ENCODE results near the gene AGAP1.

Gene AGAP1

DNA sequence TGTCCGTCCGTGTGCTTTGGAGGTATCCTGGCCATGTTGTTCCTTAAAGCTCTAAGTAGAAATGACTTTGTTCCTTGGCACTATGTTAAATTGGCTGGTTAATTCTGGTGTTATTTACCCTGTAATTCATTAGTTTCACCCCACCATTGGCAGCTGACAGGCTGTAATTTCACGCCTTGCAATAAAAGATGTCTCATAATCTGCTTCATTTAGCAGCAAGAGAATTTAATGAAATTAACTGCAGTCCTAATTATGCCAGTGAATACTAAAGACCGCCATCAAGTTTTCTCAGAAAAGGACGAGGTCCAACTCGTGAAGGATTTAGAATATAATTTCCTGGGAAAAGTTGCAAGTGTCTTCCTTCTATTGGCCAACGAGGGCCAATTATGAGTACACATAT, 355.1 kb downstream of the AGAP1 start:
- DNase-seq (ENCODE audit: low spot score): no peak

- DNase-seq (ENCODE audit: low spot score): no peak
These were observed 355.6 kb downstream of the AGAP1 start for GRCh38 chr2:235849489-235849888.

GRCh38 chr2:235850289-235850688, 356.4 kb downstream of the AGAP1 start:
- DNase-seq (ENCODE audit: low spot score): no peak

DNA sequence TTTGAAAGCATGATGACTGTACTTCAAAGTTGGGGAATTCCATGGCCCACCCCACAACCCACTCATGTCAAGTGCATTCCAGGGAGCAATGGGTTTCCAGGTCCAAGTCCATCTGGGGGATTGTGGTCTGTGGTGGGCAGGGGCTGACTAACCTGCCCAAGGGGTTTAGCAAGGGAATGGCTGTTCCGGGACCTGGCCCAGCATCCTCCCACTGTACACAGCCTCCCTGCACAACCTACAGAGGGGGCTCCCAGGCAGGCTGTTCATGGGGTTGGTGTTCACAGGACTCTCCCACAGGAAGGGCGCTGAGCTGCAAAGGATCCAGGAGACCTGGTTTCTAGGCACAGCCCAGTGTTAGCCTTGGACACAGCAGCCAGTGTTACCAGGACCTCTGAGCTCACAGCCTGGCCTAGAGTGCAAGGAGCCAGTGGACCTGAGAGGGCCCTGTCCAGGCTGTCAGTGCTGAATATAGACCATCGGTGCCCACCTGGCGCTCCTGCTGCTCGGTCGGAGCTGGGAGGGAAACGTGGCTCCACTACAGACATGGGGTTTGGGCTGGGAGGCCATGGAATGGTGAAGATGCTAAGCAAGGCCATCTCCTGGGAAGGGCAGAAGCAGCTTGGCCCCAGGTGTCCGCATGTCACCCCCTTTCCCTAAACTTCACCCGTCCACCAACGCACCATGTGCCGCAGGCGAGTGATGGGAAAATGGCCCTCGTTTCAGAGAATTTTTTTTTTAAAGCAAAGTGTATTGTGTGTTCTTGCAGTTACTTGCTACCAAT, 357.1 kb downstream of the AGAP1 start:
- DNase-seq (ENCODE audit: low spot score): no peak

DNA sequence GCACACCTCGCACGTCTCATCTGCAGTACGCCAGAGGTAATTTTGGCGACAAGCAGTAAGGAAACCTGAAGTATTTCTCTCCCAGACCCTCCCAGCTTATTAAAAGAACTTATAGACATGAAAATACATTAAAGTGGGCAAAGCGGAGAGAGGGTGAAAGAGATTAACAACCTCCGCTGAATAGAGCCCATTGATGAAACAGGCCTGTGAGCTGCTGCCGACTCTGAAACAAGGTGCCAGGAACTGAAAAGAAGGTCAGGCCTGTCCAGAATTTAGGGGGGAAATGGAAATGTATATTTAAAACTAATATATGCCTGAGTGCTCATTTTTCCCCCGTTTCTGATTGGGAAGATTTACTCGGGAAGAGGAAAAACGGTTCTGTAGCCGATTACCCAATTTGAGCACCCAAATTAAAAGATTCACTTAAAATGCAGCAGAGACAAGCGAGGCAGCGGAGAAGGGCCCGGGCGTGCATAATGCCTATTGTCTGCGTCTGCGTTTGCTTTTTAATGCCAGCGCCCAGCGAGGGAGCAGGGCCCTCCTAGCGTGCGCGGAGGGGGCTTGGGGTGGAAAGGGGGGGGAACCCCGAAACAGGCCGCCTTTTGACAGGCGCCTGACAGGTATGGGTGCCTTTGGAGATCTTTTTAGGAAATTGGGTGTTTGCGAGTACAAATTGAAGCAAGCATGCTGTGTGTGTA, 358.1 kb downstream of the AGAP1 start:
- DNase-seq (ENCODE audit: low spot score): no peak

GRCh38 chr2:235852526-235852920, 358.7 kb downstream of the AGAP1 start:
- no peak for DNase-seq (ENCODE audit: low spot score)

DNA sequence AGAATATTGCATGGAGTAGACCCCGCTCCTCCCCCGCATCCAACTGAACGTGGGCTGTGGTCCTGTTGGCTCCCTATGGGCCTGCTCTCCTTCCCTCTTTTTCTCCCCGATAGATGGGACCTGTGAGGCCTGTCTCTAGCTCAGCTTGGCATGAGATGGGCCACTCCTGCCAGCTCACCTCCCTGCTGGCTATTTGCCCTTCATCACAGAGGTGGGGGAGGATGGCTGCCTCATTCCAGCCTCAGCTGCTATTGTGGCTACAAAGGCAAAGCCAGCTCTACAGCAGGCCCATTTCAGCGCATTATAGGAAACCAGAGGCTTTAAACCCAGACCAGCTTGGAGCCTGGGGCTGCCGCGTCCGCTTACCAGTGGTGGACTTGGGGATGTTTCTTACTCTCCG, 360.4 kb downstream of the AGAP1 start:
- DNase-seq (ENCODE audit: low spot score): peak; percentile 19

GRCh38 chr2:235855011-235855410, 361.2 kb downstream of the AGAP1 start:
- DNase-seq (ENCODE audit: low spot score): peak; percentile 50

DNA sequence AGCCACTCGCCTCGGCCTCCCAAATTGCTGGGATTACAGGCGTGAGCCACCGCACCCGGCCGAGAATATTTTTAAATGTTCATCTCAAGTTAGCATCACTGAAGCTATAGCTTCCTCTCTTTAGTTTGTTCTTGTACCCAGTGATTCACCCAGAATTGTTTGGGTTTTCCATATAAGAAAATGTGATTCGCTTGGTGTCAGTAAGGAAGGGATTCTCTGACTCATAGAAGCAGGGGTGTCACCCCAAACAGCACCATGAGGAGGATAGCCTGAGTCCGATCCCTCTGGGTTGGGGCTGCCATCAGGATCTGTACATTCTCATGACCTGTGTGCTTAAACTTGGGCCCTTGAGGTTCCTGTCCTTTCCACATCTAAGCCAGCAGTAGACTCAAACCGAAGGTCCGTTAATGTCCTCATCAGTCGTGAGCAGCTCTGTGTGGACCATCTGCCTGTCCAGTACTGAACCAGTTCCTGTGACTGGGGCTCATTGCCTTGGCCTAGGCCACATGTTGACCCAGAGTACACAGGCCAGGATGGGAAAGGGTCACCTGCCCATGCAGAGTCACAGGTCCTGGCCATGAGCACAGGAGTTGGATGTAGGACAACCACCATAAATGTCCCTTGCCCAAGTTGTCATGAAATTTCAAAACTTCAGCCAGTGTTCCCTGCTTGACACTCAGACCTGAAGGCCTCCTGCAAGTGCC, 362.5 kb downstream of the AGAP1 start:
- no peak for DNase-seq (ENCODE audit: low spot score)

DNA sequence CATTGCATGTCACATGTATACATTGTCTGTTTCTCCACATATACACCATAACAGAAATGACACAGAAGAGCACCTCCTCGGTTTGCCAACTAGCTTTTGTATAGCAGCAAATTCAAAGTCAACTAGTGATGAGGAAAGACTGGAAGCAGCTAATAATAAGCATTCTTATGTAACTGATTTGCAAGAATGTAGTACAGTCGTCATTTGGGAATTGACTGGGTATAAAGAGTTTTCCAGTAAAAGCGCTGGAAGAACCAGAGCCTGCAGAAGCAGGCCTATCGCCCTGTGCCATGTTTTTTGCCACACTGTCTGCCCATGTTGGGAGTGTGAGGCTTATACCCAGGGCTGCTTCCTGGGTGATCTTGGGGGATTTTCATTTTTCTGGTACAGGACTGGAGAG, 363.8 kb downstream of the AGAP1 start:
- DNase-seq (ENCODE audit: low spot score): no peak

- DNase-seq (ENCODE audit: low spot score): no peak
These were observed 365.0 kb downstream of the AGAP1 start for GRCh38 chr2:235858881-235859280.

DNA sequence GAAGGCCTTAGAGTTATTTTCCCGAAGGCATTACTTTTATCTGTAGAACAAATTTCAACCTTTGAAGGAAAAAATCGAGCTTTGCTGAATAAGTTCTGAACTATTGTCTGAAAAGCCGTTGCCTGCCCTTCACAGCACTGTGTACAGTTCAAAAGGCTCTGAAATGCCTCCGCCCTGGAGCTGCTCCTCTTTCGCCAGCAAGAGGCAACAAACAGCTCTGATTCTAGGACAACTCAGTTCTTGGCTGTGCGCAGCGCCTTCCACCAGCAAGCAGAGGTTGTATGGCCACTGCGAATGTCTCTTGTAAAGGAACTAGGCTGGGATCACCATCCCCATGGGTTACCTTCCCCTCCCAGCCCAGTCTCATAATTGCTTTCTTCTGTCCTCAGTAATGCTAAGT, 365.8 kb downstream of the AGAP1 start:
- no peak for DNase-seq (ENCODE audit: low spot score)

DNA sequence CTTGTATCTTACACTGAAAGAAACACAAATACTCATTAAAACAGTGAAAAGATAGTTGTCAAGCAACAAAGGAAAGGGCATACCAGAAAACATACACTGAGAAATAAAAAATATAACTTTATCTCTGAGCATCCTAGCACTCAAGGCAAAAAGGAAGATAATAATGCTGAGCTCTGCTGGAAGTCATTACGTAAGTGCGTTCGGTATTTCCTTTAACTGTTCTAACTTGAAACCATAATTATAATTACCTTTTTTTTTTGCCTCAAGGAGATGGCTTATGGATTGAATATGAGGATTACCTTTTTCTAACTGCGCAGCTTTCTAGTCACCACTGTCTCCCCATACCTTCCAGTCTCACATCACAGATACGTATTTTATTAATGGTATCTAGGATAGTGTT, 366.3 kb downstream of the AGAP1 start:
- DNase-seq (ENCODE audit: low spot score): no peak

- DNase-seq (ENCODE audit: low spot score): no peak
These were observed 367.0 kb downstream of the AGAP1 start for GRCh38 chr2:235860871-235861270.

GRCh38 chr2:235861383-235861782, 367.5 kb downstream of the AGAP1 start:
- DNase-seq (ENCODE audit: low spot score): no peak

GRCh38 chr2:235863414-235863813, 369.6 kb downstream of the AGAP1 start:
- DNase-seq (ENCODE audit: low spot score): no peak

DNA sequence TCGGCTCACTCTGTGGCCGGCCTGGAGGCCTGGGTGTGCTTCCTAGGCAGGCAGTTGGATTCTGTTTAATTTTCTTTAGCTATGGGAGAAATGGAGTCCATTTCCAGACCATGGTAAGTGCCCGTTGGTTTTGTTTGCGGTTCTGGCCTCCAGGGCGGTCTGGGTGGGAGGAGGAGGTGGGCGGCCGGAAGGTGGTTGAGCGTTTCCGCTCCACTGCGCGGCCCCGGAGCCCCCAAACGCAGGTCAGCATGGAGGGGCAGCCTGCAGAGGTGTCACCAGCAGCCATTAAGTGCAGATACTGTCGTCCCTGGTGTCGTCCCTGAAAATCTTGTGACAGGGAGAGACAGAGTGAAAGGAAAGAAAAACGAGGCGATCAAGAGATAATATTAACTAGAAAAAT, 370.5 kb downstream of the AGAP1 start:
- no peak for DNase-seq (ENCODE audit: low spot score)

GRCh38 chr2:235864733-235865515, 371.1 kb downstream of the AGAP1 start:
- no peak for DNase-seq (ENCODE audit: low spot score)

- DNase-seq (ENCODE audit: low spot score): no peak
These were observed 372.5 kb downstream of the AGAP1 start for GRCh38 chr2:235866373-235866772.

DNA sequence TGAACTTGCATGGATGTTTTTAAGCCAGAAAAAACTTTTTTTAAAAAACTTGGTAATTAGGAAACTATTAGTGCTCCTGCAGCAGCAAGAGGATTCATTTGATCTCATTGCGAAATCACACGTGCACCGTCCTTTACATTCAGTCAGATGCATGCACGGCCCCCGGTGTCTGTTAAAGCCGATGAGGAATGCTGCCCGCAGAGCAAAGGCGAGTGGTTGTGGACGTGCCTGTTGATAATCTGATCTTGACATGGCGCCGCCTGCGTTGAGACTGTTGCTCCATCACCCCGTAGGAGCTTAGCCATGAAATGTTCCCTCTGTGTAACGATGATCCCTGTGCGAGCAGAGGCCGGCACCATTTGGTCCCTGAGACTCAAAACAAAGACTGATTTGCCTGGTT, 374.4 kb downstream of the AGAP1 start:
- no peak for DNase-seq (ENCODE audit: low spot score)

GRCh38 chr2:235868645-235869044, 374.8 kb downstream of the AGAP1 start:
- DNase-seq (ENCODE audit: low spot score): no peak

GRCh38 chr2:235870515-235870914, 376.7 kb downstream of the AGAP1 start:
- DNase-seq (ENCODE audit: low spot score): peak; percentile 52

Data from kidney tubule cell (primary cell).